ENCODE measurements around the gene S100A2.

- TF ChIP-seq, protein P1, sequence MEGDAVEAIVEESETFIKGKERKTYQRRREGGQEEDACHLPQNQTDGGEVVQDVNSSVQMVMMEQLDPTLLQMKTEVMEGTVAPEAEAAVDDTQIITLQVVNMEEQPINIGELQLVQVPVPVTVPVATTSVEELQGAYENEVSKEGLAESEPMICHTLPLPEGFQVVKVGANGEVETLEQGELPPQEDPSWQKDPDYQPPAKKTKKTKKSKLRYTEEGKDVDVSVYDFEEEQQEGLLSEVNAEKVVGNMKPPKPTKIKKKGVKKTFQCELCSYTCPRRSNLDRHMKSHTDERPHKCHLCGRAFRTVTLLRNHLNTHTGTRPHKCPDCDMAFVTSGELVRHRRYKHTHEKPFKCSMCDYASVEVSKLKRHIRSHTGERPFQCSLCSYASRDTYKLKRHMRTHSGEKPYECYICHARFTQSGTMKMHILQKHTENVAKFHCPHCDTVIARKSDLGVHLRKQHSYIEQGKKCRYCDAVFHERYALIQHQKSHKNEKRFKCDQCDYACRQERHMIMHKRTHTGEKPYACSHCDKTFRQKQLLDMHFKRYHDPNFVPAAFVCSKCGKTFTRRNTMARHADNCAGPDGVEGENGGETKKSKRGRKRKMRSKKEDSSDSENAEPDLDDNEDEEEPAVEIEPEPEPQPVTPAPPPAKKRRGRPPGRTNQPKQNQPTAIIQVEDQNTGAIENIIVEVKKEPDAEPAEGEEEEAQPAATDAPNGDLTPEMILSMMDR (IDR thresholded peaks at IDR 0.05): no peak
- TF ChIP-seq POLR2A (IDR thresholded peaks at IDR 0.05): peak; percentile 34
Measured at GRCh38 chr1:153566414-153567371, 1.0 kb upstream of the S100A2 start.

Measured in right lobe of liver (tissue), 4 donors.